ENCODE results near the gene RUFY2.
"Not testable (repeated sequence)": the region's sequence is repeated elsewhere in the genome, so short reads cannot be mapped to it uniquely, and the experiment has no call there.

The RUFY2 gene

GRCh38 chr10:68329506-68329861 lies 77.6 kb downstream of the RUFY2 start:
- H2AFZ ChIP-seq (ENCODE audit: low read depth, low read length): no peak overlapping the region

GRCh38 chr10:68327889-68328786 lies 78.9 kb downstream of the RUFY2 start:
- no peak for TF ChIP-seq CTCF (IDR thresholded peaks at IDR 0.05; ENCODE audit: low read depth, low read length)
- no peak for TF ChIP-seq EZH2phosphoT487 (IDR thresholded peaks at IDR 0.05; ENCODE audit: low read depth)
- Histone ChIP-seq H2AFZ (ENCODE audit: low read depth, low read length) (peak overlapping the region; percentile 46; the same call in 1 of the 2 replicates), H3K9me3 (ENCODE audit: insufficient read depth, low read length) (no peaks in the 10 kb centered on the region), H4K20me1 (ENCODE audit: insufficient read depth, low read length) (peaks cover 3% of the 10 kb centered on the region), H3K36me3 (replicated peaks; ENCODE audit: low read depth, low read length) (peaks cover 3% of the 10 kb centered on the region), H3K27me3 (ENCODE audit: low read depth, low read length) (no peaks in the 10 kb centered on the region), H3K4me3 (ENCODE audit: low read length) (no peak overlapping the region), H3K79me2 (ENCODE audit: low read length) (peaks cover 19% of the 10 kb centered on the region), H3K9ac (ENCODE audit: low read length) (no peak overlapping the region), H3K4me2 (ENCODE audit: low read length) (peak overlapping the region; percentile 3; the same call in 1 of the 2 replicates), H3K4me1 (ENCODE audit: low read length) (peaks cover 6% of the 10 kb centered on the region), H3K27ac (ENCODE audit: low read length) (no peak overlapping the region)

More at GRCh38 chr10:68329506-68329861, 77.6 kb downstream of the RUFY2 start:
- no peaks in the 10 kb centered on the region for H3K9me3 ChIP-seq (ENCODE audit: insufficient read depth, low read length)
- no peak overlapping the region for H3K9ac ChIP-seq (ENCODE audit: low read length)
- H3K79me2 ChIP-seq (ENCODE audit: low read length): peaks cover 33% of the 10 kb centered on the region
- peaks cover 10% of the 10 kb centered on the region for H3K36me3 ChIP-seq (replicated peaks; ENCODE audit: low read depth, low read length)
- H3K27ac ChIP-seq (ENCODE audit: low read length): no peak overlapping the region
- peaks cover 9% of the 10 kb centered on the region for H3K4me1 ChIP-seq (ENCODE audit: low read length)
- no peak overlapping the region for H3K4me2 ChIP-seq (ENCODE audit: low read length)
- no peak for TF ChIP-seq CTCF (IDR thresholded peaks at IDR 0.05; ENCODE audit: low read depth, low read length)
- no peak for TF ChIP-seq EZH2phosphoT487 (IDR thresholded peaks at IDR 0.05; ENCODE audit: low read depth)
- H3K4me3 ChIP-seq (ENCODE audit: low read length): no peak overlapping the region
- peaks cover 17% of the 10 kb centered on the region for H4K20me1 ChIP-seq (ENCODE audit: insufficient read depth, low read length)
- no peaks in the 10 kb centered on the region for H3K27me3 ChIP-seq (ENCODE audit: low read depth, low read length)

GRCh38 chr10:68324396-68324795 lies 82.7 kb downstream of the RUFY2 start:
- not testable (repeated sequence) for H2AFZ ChIP-seq (ENCODE audit: low read depth, low read length); H3K4me3 ChIP-seq (ENCODE audit: low read length); H4K20me1 ChIP-seq (ENCODE audit: insufficient read depth, low read length); H3K79me2 ChIP-seq (ENCODE audit: low read length); H3K4me1 ChIP-seq (ENCODE audit: low read length); H3K9ac ChIP-seq (ENCODE audit: low read length); H3K36me3 ChIP-seq (replicated peaks; ENCODE audit: low read depth, low read length); H3K9me3 ChIP-seq (ENCODE audit: insufficient read depth, low read length); H3K4me2 ChIP-seq (ENCODE audit: low read length); H3K27ac ChIP-seq (ENCODE audit: low read length); H3K27me3 ChIP-seq (ENCODE audit: low read depth, low read length)

- Histone ChIP-seq H4K20me1 (ENCODE audit: insufficient read depth, low read length) (no peaks in the 10 kb centered on the region), H3K79me2 (ENCODE audit: low read length) (no peaks in the 10 kb centered on the region), H3K9me3 (ENCODE audit: insufficient read depth, low read length) (no peaks in the 10 kb centered on the region), H3K27me3 (ENCODE audit: low read depth, low read length) (no peaks in the 10 kb centered on the region), H2AFZ (ENCODE audit: low read depth, low read length) (no peak overlapping the region), H3K27ac (ENCODE audit: low read length) (no peak overlapping the region), H3K4me1 (ENCODE audit: low read length) (peaks cover 9% of the 10 kb centered on the region), H3K9ac (ENCODE audit: low read length) (no peak overlapping the region), H3K4me3 (ENCODE audit: low read length) (no peak overlapping the region), H3K36me3 (replicated peaks; ENCODE audit: low read depth, low read length) (peaks cover 3% of the 10 kb centered on the region), H3K4me2 (ENCODE audit: low read length) (no peak overlapping the region)
- TF ChIP-seq CTCF (IDR thresholded peaks at IDR 0.05; ENCODE audit: low read depth, low read length) (no peak), EZH2phosphoT487 (IDR thresholded peaks at IDR 0.05; ENCODE audit: low read depth) (no peak)
These were observed 88.6 kb downstream of the RUFY2 start for GRCh38 chr10:68318331-68319059.
